ENCODE results near the gene IYD.

- no peak for TF ChIP-seq POLR2A (IDR thresholded peaks at IDR 0.05)
- TF ChIP-seq CTCF (IDR thresholded peaks at IDR 0.05), result no peak
Observed at GRCh38 chr6:150373260-150373701, 4.5 kb downstream of the IYD start.
